ENCODE data around the gene HDAC4.

Gene HDAC4

GRCh38 chr2:239190921-239191885 lies 209.6 kb downstream of the HDAC4 start:
- no peak overlapping the region for H3K4me3 ChIP-seq (ENCODE audit: low read length)
- H3K4me2 ChIP-seq (ENCODE audit: low read depth, low read length): no peak overlapping the region
- no peaks in the 10 kb centered on the region for H3K9me3 ChIP-seq (replicated peaks; ENCODE audit: insufficient read depth, low read length)
- H3K9ac ChIP-seq (ENCODE audit: low read length): no peak overlapping the region
- no peaks in the 10 kb centered on the region; the same call in 1 of the 2 replicates for H3K36me3 ChIP-seq (replicated peaks; ENCODE audit: insufficient read depth, low read length)
- H3K27me3 ChIP-seq (replicated peaks; ENCODE audit: insufficient read depth, low read length): no peaks in the 10 kb centered on the region
- H3K79me2 ChIP-seq (ENCODE audit: low read length): no peaks in the 10 kb centered on the region; the same call in none of the 2 replicates
- no peak for DNase-seq
- H3F3A ChIP-seq (ENCODE audit: insufficient read depth, low read length): no peaks in the 10 kb centered on the region
- H2AFZ ChIP-seq (ENCODE audit: low read length): no peak overlapping the region
- H4K20me1 ChIP-seq (ENCODE audit: insufficient read depth, low read length): no peaks in the 10 kb centered on the region
- H3K9me2 ChIP-seq (replicated peaks; ENCODE audit: insufficient read depth, low read length): no peaks in the 10 kb centered on the region
- TF ChIP-seq EZH2phosphoT487 (IDR thresholded peaks at IDR 0.05; ENCODE audit: low read length) (no peak), CTCF (IDR thresholded peaks at IDR 0.05; ENCODE audit: low read length) (no peak), EZH2 (optimal IDR thresholded peaks at IDR 0.05; ENCODE audit: low read depth, low read length) (no peak)
- H3K4me1 ChIP-seq (ENCODE audit: low read length): no peaks in the 10 kb centered on the region
- no peak overlapping the region for H3K27ac ChIP-seq (ENCODE audit: low read length)

GRCh38 chr2:239190361-239190760 lies 210.5 kb downstream of the HDAC4 start:
- Histone ChIP-seq H3K27ac (ENCODE audit: low read length) (no peak overlapping the region), H3K79me2 (ENCODE audit: low read length) (no peaks in the 10 kb centered on the region; the same call in none of the 2 replicates), H3K9ac (ENCODE audit: low read length) (no peak overlapping the region)

GRCh38 chr2:239189711-239190131 lies 211.1 kb downstream of the HDAC4 start:
- Histone ChIP-seq H3K9me2 (replicated peaks; ENCODE audit: insufficient read depth, low read length) (no peaks in the 10 kb centered on the region), H3K9ac (ENCODE audit: low read length) (no peak overlapping the region)
- no peak for DNase-seq

More at GRCh38 chr2:239190361-239190760, 210.5 kb downstream of the HDAC4 start:
- H3K4me2 ChIP-seq (ENCODE audit: low read depth, low read length): no peak overlapping the region
- H3K4me1 ChIP-seq (ENCODE audit: low read length): no peaks in the 10 kb centered on the region
- H3F3A ChIP-seq (ENCODE audit: insufficient read depth, low read length): no peaks in the 10 kb centered on the region
- no peak for DNase-seq
- no peaks in the 10 kb centered on the region for H3K27me3 ChIP-seq (replicated peaks; ENCODE audit: insufficient read depth, low read length)
- no peaks in the 10 kb centered on the region for H3K9me3 ChIP-seq (replicated peaks; ENCODE audit: insufficient read depth, low read length)
- no peak for TF ChIP-seq EZH2 (optimal IDR thresholded peaks at IDR 0.05; ENCODE audit: low read depth, low read length)
- TF ChIP-seq EZH2phosphoT487 (IDR thresholded peaks at IDR 0.05; ENCODE audit: low read length): no peak
- TF ChIP-seq CTCF (IDR thresholded peaks at IDR 0.05; ENCODE audit: low read length): no peak
- H4K20me1 ChIP-seq (ENCODE audit: insufficient read depth, low read length): no peaks in the 10 kb centered on the region
- H3K36me3 ChIP-seq (replicated peaks; ENCODE audit: insufficient read depth, low read length): no peaks in the 10 kb centered on the region; the same call in 1 of the 2 replicates
- H2AFZ ChIP-seq (ENCODE audit: low read length): no peak overlapping the region
- no peaks in the 10 kb centered on the region for H3K9me2 ChIP-seq (replicated peaks; ENCODE audit: insufficient read depth, low read length)
- H3K4me3 ChIP-seq (ENCODE audit: low read length): no peak overlapping the region

More at GRCh38 chr2:239189711-239190131, 211.1 kb downstream of the HDAC4 start:
- Histone ChIP-seq H3K4me1 (ENCODE audit: low read length) (no peaks in the 10 kb centered on the region), H3K36me3 (replicated peaks; ENCODE audit: insufficient read depth, low read length) (no peaks in the 10 kb centered on the region; the same call in 1 of the 2 replicates), H3F3A (ENCODE audit: insufficient read depth, low read length) (no peaks in the 10 kb centered on the region), H4K20me1 (ENCODE audit: insufficient read depth, low read length) (no peaks in the 10 kb centered on the region), H2AFZ (ENCODE audit: low read length) (no peak overlapping the region), H3K79me2 (ENCODE audit: low read length) (no peaks in the 10 kb centered on the region; the same call in none of the 2 replicates), H3K4me3 (ENCODE audit: low read length) (no peak overlapping the region), H3K9me3 (replicated peaks; ENCODE audit: insufficient read depth, low read length) (no peaks in the 10 kb centered on the region), H3K4me2 (ENCODE audit: low read depth, low read length) (no peak overlapping the region), H3K27me3 (replicated peaks; ENCODE audit: insufficient read depth, low read length) (no peaks in the 10 kb centered on the region), H3K27ac (ENCODE audit: low read length) (no peak overlapping the region)
- TF ChIP-seq CTCF (IDR thresholded peaks at IDR 0.05; ENCODE audit: low read length) (no peak), EZH2phosphoT487 (IDR thresholded peaks at IDR 0.05; ENCODE audit: low read length) (no peak), EZH2 (optimal IDR thresholded peaks at IDR 0.05; ENCODE audit: low read depth, low read length) (no peak)
